Neural cell (in vitro differentiated cells): Measurements from ENCODE around the gene COL5A1. TPM values are rescaled to one million over a fixed set of nuclear protein-coding genes. Genes with fewer than 3 reads are reported as not detected.

ENCODE experiments used
- H2AFZ ChIP-seq: fragments of 200-600, 300-800 bp; sonication (generic), shearing (Covaris generic); 2 replicates; pipeline ENCODE4 v1.6.0; 2014; ENCODE audit warnings: low read depth, mild to moderate bottlenecking, antibody characterized with exemption, low read length, moderate library complexity
- H3F3A ChIP-seq: fragments of 200-600 bp; shearing (Covaris generic); 2 replicates; pipeline ENCODE4 v1.6.1; 2016; ENCODE audit warnings: mild to moderate bottlenecking, moderate library complexity, mixed read lengths, antibody characterized with exemption, low read length; ENCODE audit not compliant: insufficient read depth, poor library complexity, severe bottlenecking
- H3K27ac ChIP-seq: fragments of 200-600, 300-800 bp; sonication (generic), shearing (Covaris generic); 2 replicates; pipeline ENCODE4 v1.5.1; 2014; ENCODE audit warnings: mild to moderate bottlenecking, low read length, moderate library complexity
- H3K27me3 ChIP-seq: fragments of 300-800, 200-600 bp; sonication (generic), shearing (Covaris generic); 2 replicates; pipeline ENCODE4 v1.6.0; 2014; ENCODE audit warnings: mild to moderate bottlenecking, low read depth, low read length, moderate library complexity; ENCODE audit not compliant: insufficient read depth
- H3K36me3 ChIP-seq: fragments of 300-800, 200-600 bp; sonication (generic), shearing (Covaris generic); 2 replicates; pipeline ENCODE4 v1.5.1; 2014; ENCODE audit warnings: mild to moderate bottlenecking, antibody characterized with exemption, low read length, moderate library complexity; ENCODE audit not compliant: insufficient read depth
- H3K4me2 ChIP-seq: fragments of 300-800, 200-600 bp; sonication (generic), shearing (Covaris generic); 2 replicates; pipeline ENCODE4 v1.6.0; 2014; ENCODE audit warnings: mild to moderate bottlenecking, low read length
- H3K4me3 ChIP-seq: fragments of 300-800, 200-600 bp; sonication (generic), shearing (Covaris generic); 2 replicates; pipeline ENCODE4 v1.5.1; 2014; ENCODE audit warnings: mild to moderate bottlenecking, low read length, moderate library complexity
- H3K79me2 ChIP-seq: fragments of 200-600 bp; shearing (Covaris generic); replicated peaks from 2 replicates; pipeline ENCODE4 v1.6.0; 2014; ENCODE audit warnings: mild to moderate bottlenecking, low read length, moderate library complexity; ENCODE audit not compliant: insufficient read depth
- H3K9ac ChIP-seq: fragments of 300-800, 200-600 bp; sonication (generic), shearing (Covaris generic); 2 replicates; pipeline ENCODE4 v1.6.1; 2016; ENCODE audit warnings: mild to moderate bottlenecking, low read length, mixed read lengths
- H3K9me2 ChIP-seq: fragments of 200-600 bp; shearing (Covaris generic); 2 replicates; pipeline ENCODE4 v1.6.1; 2016; ENCODE audit warnings: mild to moderate bottlenecking, low read length, mixed read lengths; ENCODE audit not compliant: insufficient read depth
- H3K9me3 ChIP-seq: fragments of 200-600, 300-800 bp; sonication (generic), shearing (Covaris generic); 2 replicates; pipeline ENCODE4 v1.6.1; 2016; ENCODE audit warnings: mild to moderate bottlenecking, mixed run types, low read length, moderate library complexity, mixed read lengths
- H4K20me1 ChIP-seq: fragments of 200-600 bp; shearing (Covaris generic); 2 replicates; pipeline ENCODE4 v1.6.1; 2016; ENCODE audit warnings: mild to moderate bottlenecking, mixed run types; ENCODE audit not compliant: insufficient read depth
- EP300 ChIP-seq: fragments of 450-650 bp; conservative IDR thresholded peaks from 2 replicates; pipeline ENCODE4 v1.6.1; 2014; ENCODE audit warnings: antibody characterized with exemption, mild to moderate bottlenecking, moderate library complexity; ENCODE audit not compliant: poor library complexity, severe bottlenecking
- EZH2 ChIP-seq: fragments of 200-600, 300-800 bp; shearing (Covaris generic), sonication (generic); IDR thresholded peaks from 2 replicates; pipeline ENCODE4 v1.6.1; 2014; ENCODE audit warnings: antibody characterized with exemption, low read length, borderline replicate concordance, mild to moderate bottlenecking; ENCODE audit not compliant: insufficient read depth, poor library complexity, severe bottlenecking
- MXI1 ChIP-seq: fragments of 450-650 bp; conservative IDR thresholded peaks from 2 replicates; pipeline ENCODE4 v1.6.1; 2014; ENCODE audit warnings: antibody characterized with exemption, mild to moderate bottlenecking; ENCODE audit not compliant: poor library complexity, severe bottlenecking
- POLR2AphosphoS5 ChIP-seq: IDR thresholded peaks from 2 replicates; pipeline ENCODE4 v1.6.1; 2012
- RAD21 ChIP-seq: fragments of 450-650 bp; conservative IDR thresholded peaks from 2 replicates; pipeline ENCODE4 v1.6.1; 2014; ENCODE audit warnings: antibody characterized with exemption, mild to moderate bottlenecking, moderate library complexity
- SMC3 ChIP-seq: fragments of 450-650 bp; conservative IDR thresholded peaks from 2 replicates; pipeline ENCODE4 v1.6.1; 2014; ENCODE audit warnings: antibody characterized with exemption, mild to moderate bottlenecking, moderate library complexity; ENCODE audit not compliant: poor library complexity
- TAF1 ChIP-seq: IDR thresholded peaks from 2 replicates; pipeline ENCODE4 v1.6.1; 2012; ENCODE audit warnings: low read depth
- polyA plus RNA-seq: library from polyadenylated mRNA; depleted of rRNA; stranded (reverse); fragments of >200 nt; gene quantifications from 2 replicates; pipeline ENCODE4 v1.2.3, GENCODE V29; 2014
- TF ChIP-seq, protein P1 (sequence below): IDR thresholded peaks from 2 replicates; pipeline ENCODE4 v1.6.1; 2012; ENCODE audit warnings: borderline replicate concordance
- TF ChIP-seq, protein P2 (sequence below): fragments of 450-650 bp; IDR thresholded peaks from 2 replicates; pipeline ENCODE4 v1.5.1; 2014; ENCODE audit warnings: antibody characterized with exemption, mild to moderate bottlenecking, moderate library complexity; ENCODE audit not compliant: poor library complexity, severe bottlenecking

The COL5A1 gene
- polyA plus RNA-seq, 1 donor from 2014 or later, result not detected

- Histone ChIP-seq H3K27ac (no peak overlapping the region), H4K20me1 (no peaks in the 10 kb centered on the region), H3K4me3 (no peak overlapping the region), H3K9ac (no peak overlapping the region), H3K36me3 (no peaks in the 10 kb centered on the region), H3K9me2 (no peaks in the 10 kb centered on the region), H3K79me2 (no peaks in the 10 kb centered on the region), H3K27me3 (no peaks in the 10 kb centered on the region), H3K4me2 (no peak overlapping the region), H2AFZ (no peak overlapping the region), H3K9me3 (no peaks in the 10 kb centered on the region), H3F3A (no peaks in the 10 kb centered on the region)
- TF ChIP-seq TAF1 (no peak), EZH2 (no peak), POLR2AphosphoS5 (no peak), SMC3 (no peak), MXI1 (no peak), RAD21 (no peak), EP300 (no peak)
- TF ChIP-seq, protein P1, sequence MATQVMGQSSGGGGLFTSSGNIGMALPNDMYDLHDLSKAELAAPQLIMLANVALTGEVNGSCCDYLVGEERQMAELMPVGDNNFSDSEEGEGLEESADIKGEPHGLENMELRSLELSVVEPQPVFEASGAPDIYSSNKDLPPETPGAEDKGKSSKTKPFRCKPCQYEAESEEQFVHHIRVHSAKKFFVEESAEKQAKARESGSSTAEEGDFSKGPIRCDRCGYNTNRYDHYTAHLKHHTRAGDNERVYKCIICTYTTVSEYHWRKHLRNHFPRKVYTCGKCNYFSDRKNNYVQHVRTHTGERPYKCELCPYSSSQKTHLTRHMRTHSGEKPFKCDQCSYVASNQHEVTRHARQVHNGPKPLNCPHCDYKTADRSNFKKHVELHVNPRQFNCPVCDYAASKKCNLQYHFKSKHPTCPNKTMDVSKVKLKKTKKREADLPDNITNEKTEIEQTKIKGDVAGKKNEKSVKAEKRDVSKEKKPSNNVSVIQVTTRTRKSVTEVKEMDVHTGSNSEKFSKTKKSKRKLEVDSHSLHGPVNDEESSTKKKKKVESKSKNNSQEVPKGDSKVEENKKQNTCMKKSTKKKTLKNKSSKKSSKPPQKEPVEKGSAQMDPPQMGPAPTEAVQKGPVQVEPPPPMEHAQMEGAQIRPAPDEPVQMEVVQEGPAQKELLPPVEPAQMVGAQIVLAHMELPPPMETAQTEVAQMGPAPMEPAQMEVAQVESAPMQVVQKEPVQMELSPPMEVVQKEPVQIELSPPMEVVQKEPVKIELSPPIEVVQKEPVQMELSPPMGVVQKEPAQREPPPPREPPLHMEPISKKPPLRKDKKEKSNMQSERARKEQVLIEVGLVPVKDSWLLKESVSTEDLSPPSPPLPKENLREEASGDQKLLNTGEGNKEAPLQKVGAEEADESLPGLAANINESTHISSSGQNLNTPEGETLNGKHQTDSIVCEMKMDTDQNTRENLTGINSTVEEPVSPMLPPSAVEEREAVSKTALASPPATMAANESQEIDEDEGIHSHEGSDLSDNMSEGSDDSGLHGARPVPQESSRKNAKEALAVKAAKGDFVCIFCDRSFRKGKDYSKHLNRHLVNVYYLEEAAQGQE, result no peak
- TF ChIP-seq, protein P2, sequence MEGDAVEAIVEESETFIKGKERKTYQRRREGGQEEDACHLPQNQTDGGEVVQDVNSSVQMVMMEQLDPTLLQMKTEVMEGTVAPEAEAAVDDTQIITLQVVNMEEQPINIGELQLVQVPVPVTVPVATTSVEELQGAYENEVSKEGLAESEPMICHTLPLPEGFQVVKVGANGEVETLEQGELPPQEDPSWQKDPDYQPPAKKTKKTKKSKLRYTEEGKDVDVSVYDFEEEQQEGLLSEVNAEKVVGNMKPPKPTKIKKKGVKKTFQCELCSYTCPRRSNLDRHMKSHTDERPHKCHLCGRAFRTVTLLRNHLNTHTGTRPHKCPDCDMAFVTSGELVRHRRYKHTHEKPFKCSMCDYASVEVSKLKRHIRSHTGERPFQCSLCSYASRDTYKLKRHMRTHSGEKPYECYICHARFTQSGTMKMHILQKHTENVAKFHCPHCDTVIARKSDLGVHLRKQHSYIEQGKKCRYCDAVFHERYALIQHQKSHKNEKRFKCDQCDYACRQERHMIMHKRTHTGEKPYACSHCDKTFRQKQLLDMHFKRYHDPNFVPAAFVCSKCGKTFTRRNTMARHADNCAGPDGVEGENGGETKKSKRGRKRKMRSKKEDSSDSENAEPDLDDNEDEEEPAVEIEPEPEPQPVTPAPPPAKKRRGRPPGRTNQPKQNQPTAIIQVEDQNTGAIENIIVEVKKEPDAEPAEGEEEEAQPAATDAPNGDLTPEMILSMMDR, result no peak
These were observed 50.3 kb downstream of the COL5A1 start for GRCh38 chr9:134691695-134692572.

DNA sequence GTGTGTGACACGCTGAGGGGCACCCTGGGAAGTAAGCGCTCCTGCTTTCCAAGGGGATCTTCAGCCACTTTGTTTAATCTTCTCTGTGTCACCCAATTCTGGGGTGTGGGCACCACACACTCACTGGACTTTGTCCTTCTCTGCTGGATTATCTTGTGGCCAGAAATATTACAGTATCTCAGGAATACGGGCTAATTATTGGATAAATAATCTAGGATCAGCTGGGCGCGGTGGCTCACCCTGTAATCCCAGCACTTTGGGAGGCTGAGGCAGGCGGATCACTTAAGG is 50.9 kb downstream of the COL5A1 start:
- H3K27me3 ChIP-seq, result no peaks in the 10 kb centered on the region
- H3K4me2 ChIP-seq, result no peak overlapping the region
- H3K9ac ChIP-seq, result no peak overlapping the region
- H3K27ac ChIP-seq, result no peak overlapping the region
- no peaks in the 10 kb centered on the region for H3K36me3 ChIP-seq
- H3K9me3 ChIP-seq, result no peaks in the 10 kb centered on the region
- H3K9me2 ChIP-seq, result no peaks in the 10 kb centered on the region
- no peak overlapping the region for H2AFZ ChIP-seq
- TF ChIP-seq EZH2, result no peak
- TF ChIP-seq, protein P2, result no peak
- TF ChIP-seq, protein P1, result no peak
- TF ChIP-seq EP300, result no peak
- TF ChIP-seq SMC3, result no peak
- TF ChIP-seq POLR2AphosphoS5, result no peak
- TF ChIP-seq TAF1, result no peak
- TF ChIP-seq RAD21, result no peak
- no peak for TF ChIP-seq MXI1
- no peaks in the 10 kb centered on the region for H3F3A ChIP-seq
- no peak overlapping the region for H3K4me3 ChIP-seq
- no peaks in the 10 kb centered on the region for H3K79me2 ChIP-seq
- no peaks in the 10 kb centered on the region for H4K20me1 ChIP-seq
